AG04449 (cell line): ENCODE data around the gene YWHAB.

Source experiments
- CTCF ChIA-PET: fragments of 350-600 bp; formaldehyde crosslinking; extraction: SDS; loops from one replicate; lab custom pipeline; 2021; ENCODE audit warnings: antibody characterized with exemption; lab: Yijun Ruan, JAX
- POLR2A ChIA-PET: fragments of 400-600, 350-600 bp; formaldehyde crosslinking; extraction: SDS; loops from one replicate; lab custom pipeline; 2020; ENCODE audit warnings: antibody characterized with exemption, inconsistent platforms; lab: Yijun Ruan, JAX
- DNase-seq: peaks from one replicate; pipeline ENCODE4 v3.0.0-alpha.2; 2010; ENCODE audit warnings: low read depth, low spot score
- H3K4me3 ChIP-seq: 2 replicates; pipeline ENCODE4 v1.5.1; 2011; ENCODE audit warnings: low read depth, mild to moderate bottlenecking, control low read depth, low read length
- TF ChIP-seq, protein P1 (sequence below): IDR thresholded peaks from one replicate; pipeline ENCODE4 v1.5.1; 2011; ENCODE audit warnings: mild to moderate bottlenecking, moderate library complexity, low read length, control low read depth, inconsistent platforms; ENCODE audit not compliant: insufficient read depth; ENCODE audit errors: missing control alignments

Gene YWHAB

DNA sequence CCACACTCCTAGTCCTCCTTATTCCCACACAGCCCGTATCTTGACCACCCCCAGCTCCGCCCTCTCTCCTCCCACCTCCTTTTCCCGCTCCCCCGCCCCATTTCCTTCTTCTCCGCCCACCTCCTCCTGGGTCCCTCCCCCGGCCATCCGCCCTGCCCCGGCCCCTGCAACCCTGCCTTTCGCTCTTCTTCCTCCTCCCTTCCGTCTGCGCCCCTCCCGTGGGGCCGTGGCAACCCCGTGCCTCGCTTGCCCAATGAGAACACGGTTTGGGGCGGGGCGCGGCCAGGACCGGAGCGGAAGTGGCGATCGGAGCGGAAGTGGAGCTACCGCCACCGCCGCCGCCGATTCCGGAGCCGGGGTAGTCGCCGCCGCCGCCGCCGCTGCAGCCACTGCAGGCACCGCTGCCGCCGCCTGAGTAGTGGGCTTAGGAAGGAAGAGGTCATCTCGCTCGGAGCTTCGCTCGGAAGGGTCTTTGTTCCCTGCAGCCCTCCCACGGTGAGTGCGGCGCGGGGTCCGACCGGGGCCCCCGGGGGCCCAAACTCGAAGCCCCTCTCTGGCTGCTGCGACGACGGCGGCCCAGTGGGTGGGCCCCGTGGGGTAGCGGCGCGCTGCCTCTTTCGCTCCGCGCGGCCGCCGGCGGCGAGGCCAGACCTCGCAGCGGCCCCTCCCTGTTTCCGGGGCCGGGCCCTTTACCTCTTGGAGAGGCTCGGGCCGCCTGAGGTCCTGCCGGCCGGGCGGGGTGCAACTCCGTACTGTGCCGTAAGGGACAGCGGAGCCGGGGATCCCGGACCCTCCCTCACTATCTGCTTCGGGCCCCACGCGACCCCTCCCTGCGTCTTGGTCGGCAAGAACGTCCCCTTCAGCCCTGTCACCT, at the start of gene YWHAB:
YWHAB (plus strand) TSS at position 314 of the 874 bp plus-strand sequence. CDS start 15,829 bp downstream, outside the sequence.
- DNase-seq = peak; percentile 70
- ChIA-PET POLR2A (no interaction called here), CTCF (interaction anchor here (1.4 to 3.1 kb wide), 2 partner anchors 13 to 138 kb away, joined by 3 to 13 read pairs; no protein-coding TSS in a partner anchor)
- TF ChIP-seq, protein P1, sequence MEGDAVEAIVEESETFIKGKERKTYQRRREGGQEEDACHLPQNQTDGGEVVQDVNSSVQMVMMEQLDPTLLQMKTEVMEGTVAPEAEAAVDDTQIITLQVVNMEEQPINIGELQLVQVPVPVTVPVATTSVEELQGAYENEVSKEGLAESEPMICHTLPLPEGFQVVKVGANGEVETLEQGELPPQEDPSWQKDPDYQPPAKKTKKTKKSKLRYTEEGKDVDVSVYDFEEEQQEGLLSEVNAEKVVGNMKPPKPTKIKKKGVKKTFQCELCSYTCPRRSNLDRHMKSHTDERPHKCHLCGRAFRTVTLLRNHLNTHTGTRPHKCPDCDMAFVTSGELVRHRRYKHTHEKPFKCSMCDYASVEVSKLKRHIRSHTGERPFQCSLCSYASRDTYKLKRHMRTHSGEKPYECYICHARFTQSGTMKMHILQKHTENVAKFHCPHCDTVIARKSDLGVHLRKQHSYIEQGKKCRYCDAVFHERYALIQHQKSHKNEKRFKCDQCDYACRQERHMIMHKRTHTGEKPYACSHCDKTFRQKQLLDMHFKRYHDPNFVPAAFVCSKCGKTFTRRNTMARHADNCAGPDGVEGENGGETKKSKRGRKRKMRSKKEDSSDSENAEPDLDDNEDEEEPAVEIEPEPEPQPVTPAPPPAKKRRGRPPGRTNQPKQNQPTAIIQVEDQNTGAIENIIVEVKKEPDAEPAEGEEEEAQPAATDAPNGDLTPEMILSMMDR = no peak
- H3K4me3 ChIP-seq = peak within 1 kb of the TSS; percentile 81

DNA sequence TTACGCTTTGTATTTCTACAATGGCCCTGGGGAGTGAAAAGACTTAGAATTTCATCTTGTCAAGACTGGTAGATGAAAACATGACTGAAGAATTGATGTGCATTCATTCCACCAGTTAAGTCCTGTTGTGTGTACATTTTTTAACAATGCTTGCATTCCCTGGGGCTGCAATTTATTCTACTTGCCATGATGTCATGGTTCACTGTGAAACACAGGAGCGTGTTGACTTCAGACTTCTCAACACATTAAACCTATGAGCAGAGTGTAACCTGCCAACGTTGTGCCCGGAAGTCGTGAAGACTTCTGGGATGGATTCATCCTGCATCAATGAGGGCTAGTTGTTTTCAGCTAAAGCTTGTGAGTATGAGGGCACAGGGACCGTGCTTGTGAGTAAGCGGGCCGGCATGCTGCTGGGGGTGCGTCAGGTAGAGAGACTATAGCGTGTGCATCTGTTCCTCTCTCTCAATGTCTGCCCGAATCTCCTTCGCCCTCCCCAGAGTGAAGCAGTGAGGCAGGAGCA, 48.8 kb upstream of the YWHAB start:
- ChIA-PET POLR2A (interaction anchor here (0.6 kb wide), 1 partner anchor 35 kb away, joined by 3 read pairs; no protein-coding TSS in a partner anchor), CTCF (no interaction called here)
- no peak for DNase-seq
- no peak overlapping the region for H3K4me3 ChIP-seq
- TF ChIP-seq, protein P1 = no peak

DNA sequence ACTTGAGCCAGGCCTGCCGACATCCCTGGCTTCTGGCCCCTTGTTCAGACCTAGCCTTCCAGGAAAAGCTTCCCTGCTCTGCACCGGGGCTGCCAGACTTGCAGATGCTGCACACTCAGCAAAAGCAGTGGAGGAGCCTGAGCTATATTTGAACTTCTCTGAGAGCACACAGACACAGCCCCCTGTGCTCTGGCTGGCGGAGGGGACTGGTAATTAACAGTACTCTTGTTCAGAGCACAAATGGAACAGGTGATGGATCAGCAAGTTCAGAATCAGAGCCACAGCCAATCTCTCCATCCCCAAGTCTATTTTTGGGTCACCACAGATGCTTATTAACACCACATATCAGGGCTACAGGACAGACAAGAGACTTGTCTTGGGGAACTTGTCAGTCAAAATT, 47.6 kb upstream of the YWHAB start:
- TF ChIP-seq, protein P1 = no peak
- H3K4me3 ChIP-seq = no peak overlapping the region
- no peak for DNase-seq
- CTCF ChIA-PET = no interaction called here
- POLR2A ChIA-PET = no interaction called here

DNA sequence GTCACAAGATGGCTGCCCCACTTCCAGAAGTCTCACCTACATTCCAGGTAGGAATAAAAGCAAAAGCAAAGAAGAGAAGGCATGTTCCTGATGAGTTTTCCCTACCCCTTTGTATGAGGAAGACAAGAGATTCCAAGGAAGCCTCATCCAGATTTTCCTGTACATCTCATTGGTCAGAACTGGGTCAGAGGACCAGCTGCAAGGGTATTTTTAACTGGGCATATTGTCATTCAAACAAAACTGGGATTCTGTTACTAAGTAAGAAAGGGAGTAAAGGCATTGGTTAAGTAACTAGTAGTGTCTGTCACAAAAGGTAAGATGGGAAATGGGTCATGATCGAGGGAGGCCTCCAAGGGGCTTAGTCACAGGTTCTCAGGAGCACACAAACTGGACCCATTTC, 47.0 kb upstream of the YWHAB start:
- no peak overlapping the region for H3K4me3 ChIP-seq
- ChIA-PET CTCF (interaction anchor here (0.9 kb wide), 1 partner anchor 10 kb away, joined by 3 read pairs; no protein-coding TSS in a partner anchor), POLR2A (no interaction called here)
- no peak for DNase-seq
- TF ChIP-seq, protein P1 = no peak

DNA sequence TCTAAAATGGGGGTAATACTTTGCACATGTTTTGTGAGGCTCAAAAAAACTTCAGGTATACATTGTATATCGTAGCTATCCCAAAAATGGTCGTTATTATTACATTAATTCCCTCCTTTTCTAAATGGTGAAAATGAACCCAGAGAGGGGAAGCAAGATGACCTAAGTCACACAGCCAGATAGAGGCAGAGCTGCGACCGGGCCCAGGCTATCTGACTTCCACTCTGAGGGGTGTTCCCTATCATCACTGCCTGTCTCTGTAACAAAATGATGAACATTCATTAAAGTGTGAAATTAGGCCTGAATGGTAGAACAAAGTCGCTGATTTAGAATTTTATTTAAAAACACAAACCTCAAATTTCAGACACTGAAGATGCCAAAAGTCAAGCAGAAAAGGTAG, 46.0 kb upstream of the YWHAB start:
- TF ChIP-seq, protein P1 = no peak
- POLR2A ChIA-PET = no interaction called here
- H3K4me3 ChIP-seq = no peak overlapping the region
- CTCF ChIA-PET = no interaction called here
- no peak for DNase-seq

DNA sequence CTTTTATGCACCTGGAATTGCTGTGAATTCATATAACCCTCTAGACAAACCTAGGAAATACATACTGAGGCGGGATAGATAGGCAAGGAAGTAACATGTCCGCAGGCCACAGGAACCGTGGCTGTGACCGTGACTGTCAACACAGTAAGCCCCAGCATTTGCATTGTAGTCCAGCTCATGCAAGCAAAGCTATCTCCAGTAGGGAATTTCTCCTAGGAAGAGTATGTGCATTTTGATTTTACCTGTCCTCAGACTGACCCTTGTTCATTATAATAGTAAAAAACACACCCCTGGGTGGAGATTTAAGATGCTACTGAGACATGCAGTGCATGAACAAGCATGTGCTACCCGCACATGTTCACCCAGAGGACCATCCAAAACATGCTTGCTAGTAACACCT, 44.7 kb upstream of the YWHAB start:
- DNase-seq = no peak
- TF ChIP-seq, protein P1 = no peak
- no peak overlapping the region for H3K4me3 ChIP-seq
- POLR2A ChIA-PET = no interaction called here
- CTCF ChIA-PET = no interaction called here
